B cell (primary cell): Measurements from ENCODE around the gene MLLT3.

Source experiments
- EZH2 ChIP-seq: IDR thresholded peaks from 2 replicates; pipeline ENCODE4 v1.6.1; 2012; ENCODE audit warnings: borderline replicate concordance, low read depth, mild to moderate bottlenecking, moderate library complexity, low read length; ENCODE audit not compliant: insufficient read depth, poor library complexity, severe bottlenecking
- TF ChIP-seq, protein P1 (sequence below): fragments of 200-600 bp; IDR thresholded peaks from one replicate; pipeline ENCODE4 v1.8.0; 2022; ENCODE audit warnings: antibody characterized with exemption, mild to moderate bottlenecking

GRCh38 chr9:20335668-20336332 is 286.5 kb downstream of the MLLT3 start:
- TF ChIP-seq, protein P1, sequence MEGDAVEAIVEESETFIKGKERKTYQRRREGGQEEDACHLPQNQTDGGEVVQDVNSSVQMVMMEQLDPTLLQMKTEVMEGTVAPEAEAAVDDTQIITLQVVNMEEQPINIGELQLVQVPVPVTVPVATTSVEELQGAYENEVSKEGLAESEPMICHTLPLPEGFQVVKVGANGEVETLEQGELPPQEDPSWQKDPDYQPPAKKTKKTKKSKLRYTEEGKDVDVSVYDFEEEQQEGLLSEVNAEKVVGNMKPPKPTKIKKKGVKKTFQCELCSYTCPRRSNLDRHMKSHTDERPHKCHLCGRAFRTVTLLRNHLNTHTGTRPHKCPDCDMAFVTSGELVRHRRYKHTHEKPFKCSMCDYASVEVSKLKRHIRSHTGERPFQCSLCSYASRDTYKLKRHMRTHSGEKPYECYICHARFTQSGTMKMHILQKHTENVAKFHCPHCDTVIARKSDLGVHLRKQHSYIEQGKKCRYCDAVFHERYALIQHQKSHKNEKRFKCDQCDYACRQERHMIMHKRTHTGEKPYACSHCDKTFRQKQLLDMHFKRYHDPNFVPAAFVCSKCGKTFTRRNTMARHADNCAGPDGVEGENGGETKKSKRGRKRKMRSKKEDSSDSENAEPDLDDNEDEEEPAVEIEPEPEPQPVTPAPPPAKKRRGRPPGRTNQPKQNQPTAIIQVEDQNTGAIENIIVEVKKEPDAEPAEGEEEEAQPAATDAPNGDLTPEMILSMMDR, result no peak
- no peak for TF ChIP-seq EZH2
